Breast epithelium (tissue), 4 donors: Measurements from ENCODE around the gene RAB11FIP5. TPM values are rescaled to one million over a fixed set of nuclear protein-coding genes. Genes with fewer than 3 reads are reported as not detected.
A peak's percentile ranks its signal among the peaks of the same experiment; 100 is the strongest.

Experiments used
- DNase-seq, 2 donors: peaks; one replicate each; pipeline ENCODE4 v3.0.0-alpha.2; 2019; ENCODE audit warnings: low spot score in 2 of 2
- H3K27ac ChIP-seq, 2 donors: fragments of 200-600 bp; sonication (generic) in 1 of 2; one replicate each; pipeline ENCODE4 v1.5.1; 2016 to 2019; ENCODE audit warnings: mild to moderate bottlenecking in 1 of 2
- H3K27me3 ChIP-seq, 2 donors: fragments of 200-600 bp; sonication (generic) in 1 of 2; one replicate each; pipeline versions ENCODE4 v1.5.1 to v1.6.0; 2017 to 2019; ENCODE audit warnings: control low read depth in 1 of 2, mild to moderate bottlenecking in 1 of 2
- H3K36me3 ChIP-seq: fragments of 200-600 bp; one replicate; pipeline ENCODE4 v1.5.1; 2019
- H3K4me1 ChIP-seq, 2 donors: fragments of 200-600 bp; sonication (generic); one replicate each; pipeline ENCODE4 v1.5.1; 2016 to 2019; ENCODE audit warnings: control low read depth in 1 of 2
- H3K4me3 ChIP-seq, 3 donors: fragments of 200-600 bp; sonication (generic); 1 replicate in 2 of 3; 2 replicates in 1 of 3; pipeline ENCODE4 v1.5.1; 2016 to 2019; ENCODE audit warnings: mild to moderate bottlenecking in 3 of 3, moderate library complexity in 2 of 3
- H3K9me3 ChIP-seq, 2 donors: fragments of 200-600 bp; sonication (generic) in 1 of 2; one replicate each; pipeline ENCODE4 v1.5.1; 2016 to 2019; ENCODE audit warnings: control low read depth in 1 of 2
- POLR2A ChIP-seq: fragments of 450-650 bp; IDR thresholded peaks from one replicate; pipeline ENCODE4 v1.6.1; 2016; ENCODE audit warnings: antibody characterized with exemption, mild to moderate bottlenecking, moderate library complexity
- POLR2AphosphoS5 ChIP-seq, 3 donors: sonication (generic); formaldehyde crosslinking; IDR thresholded peaks; one replicate each; pipeline ENCODE4 v1.6.1; 2017; ENCODE audit warnings: antibody characterized with exemption in 3 of 3
- intact Hi-C: fragments of 100-400 bp; cut with DNase I; formaldehyde crosslinking; loops from one replicate; pipeline ENCODE4 v1.15.1; 2023; ENCODE audit warnings: low total_unique reads
- total RNA-seq, 3 donors: library from RNA; depleted of rRNA; stranded (reverse); fragments of >200 nt; gene quantifications; one replicate each; pipeline ENCODE4 v1.1.0, GENCODE V29; 2016
- TF ChIP-seq, protein P1 (sequence below), 3 donors: fragments of 450-650 bp; IDR thresholded peaks; one replicate each; pipeline ENCODE4 v1.5.1; 2016 to 2017; ENCODE audit warnings: antibody characterized with exemption in 3 of 3, mild to moderate bottlenecking in 3 of 3, moderate library complexity in 3 of 3

RAB11FIP5 gene
- total RNA-seq, 3 donors from 2014 or later, result 20.6 to 27.4 (median 26.5) TPM

DNA sequence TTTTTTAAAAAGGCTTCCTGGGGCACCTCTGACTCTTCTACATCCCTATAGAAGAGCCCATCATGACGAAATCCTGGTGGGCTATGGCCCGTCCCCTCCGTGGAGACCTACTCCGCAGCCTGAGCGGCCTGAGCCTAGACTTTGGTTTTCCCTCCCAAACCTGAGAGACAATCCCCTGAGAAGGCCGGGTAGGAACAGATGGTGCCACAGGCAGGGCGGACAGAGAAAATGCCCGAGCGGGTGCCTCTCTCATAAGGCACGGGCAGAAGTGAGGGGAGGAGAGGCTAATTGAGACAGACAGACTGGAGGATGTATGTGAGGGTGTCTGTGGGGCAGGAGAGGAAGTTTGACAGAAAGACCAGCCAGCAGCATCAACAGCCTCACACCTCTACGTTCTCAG lies 21.1 kb downstream of the RAB11FIP5 start:
- TF ChIP-seq, protein P1, sequence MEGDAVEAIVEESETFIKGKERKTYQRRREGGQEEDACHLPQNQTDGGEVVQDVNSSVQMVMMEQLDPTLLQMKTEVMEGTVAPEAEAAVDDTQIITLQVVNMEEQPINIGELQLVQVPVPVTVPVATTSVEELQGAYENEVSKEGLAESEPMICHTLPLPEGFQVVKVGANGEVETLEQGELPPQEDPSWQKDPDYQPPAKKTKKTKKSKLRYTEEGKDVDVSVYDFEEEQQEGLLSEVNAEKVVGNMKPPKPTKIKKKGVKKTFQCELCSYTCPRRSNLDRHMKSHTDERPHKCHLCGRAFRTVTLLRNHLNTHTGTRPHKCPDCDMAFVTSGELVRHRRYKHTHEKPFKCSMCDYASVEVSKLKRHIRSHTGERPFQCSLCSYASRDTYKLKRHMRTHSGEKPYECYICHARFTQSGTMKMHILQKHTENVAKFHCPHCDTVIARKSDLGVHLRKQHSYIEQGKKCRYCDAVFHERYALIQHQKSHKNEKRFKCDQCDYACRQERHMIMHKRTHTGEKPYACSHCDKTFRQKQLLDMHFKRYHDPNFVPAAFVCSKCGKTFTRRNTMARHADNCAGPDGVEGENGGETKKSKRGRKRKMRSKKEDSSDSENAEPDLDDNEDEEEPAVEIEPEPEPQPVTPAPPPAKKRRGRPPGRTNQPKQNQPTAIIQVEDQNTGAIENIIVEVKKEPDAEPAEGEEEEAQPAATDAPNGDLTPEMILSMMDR (IDR thresholded peaks at IDR 0.05), result no peak
- TF ChIP-seq POLR2AphosphoS5 (IDR thresholded peaks at IDR 0.05), result no peak
- TF ChIP-seq POLR2A, result no peak
- Histone ChIP-seq H3K4me1 (no peaks in the 10 kb centered on the region), H3K27me3 (no peaks in the 10 kb centered on the region), H3K9me3 (no peaks in the 10 kb centered on the region), H3K4me3 (no peak overlapping the region), H3K27ac (no peak overlapping the region), H3K36me3 (no peaks in the 10 kb centered on the region)
- DNase-seq, result no peak
- intact Hi-C loops, result no loop called here

DNA sequence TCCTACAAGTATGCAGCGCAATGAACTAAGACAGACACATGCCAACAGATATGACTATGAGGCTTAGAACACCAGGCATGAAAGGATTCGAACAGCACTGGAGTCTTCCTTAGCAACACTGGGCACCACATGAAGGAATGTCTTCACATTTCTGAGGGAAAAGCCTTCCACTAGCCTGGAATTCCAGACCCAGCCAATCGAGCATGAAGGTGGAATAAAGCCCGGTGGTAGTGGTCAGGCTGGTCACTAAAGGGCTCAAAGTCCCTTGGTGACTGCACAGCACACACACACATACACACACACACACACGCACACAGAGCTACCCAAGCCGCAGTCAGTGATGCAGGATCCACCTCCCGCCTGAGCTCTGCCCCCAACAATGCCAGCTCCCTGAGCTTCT lies 21.6 kb downstream of the RAB11FIP5 start:
- H3K27me3 ChIP-seq, result no peaks in the 10 kb centered on the region
- no peak for DNase-seq
- H3K27ac ChIP-seq, result no peak overlapping the region
- no peaks in the 10 kb centered on the region for H3K36me3 ChIP-seq
- no peaks in the 10 kb centered on the region for H3K4me1 ChIP-seq
- H3K4me3 ChIP-seq, result no peak overlapping the region
- no peaks in the 10 kb centered on the region for H3K9me3 ChIP-seq
- TF ChIP-seq POLR2A (no peak), POLR2AphosphoS5 (IDR thresholded peaks at IDR 0.05) (no peak)
- TF ChIP-seq, protein P1 (IDR thresholded peaks at IDR 0.05), result no peak
- intact Hi-C loops, result no loop called here

- no peak overlapping the region for H3K4me3 ChIP-seq
- no peak for DNase-seq
- H3K27me3 ChIP-seq, result no peaks in the 10 kb centered on the region
- no peaks in the 10 kb centered on the region for H3K9me3 ChIP-seq
- intact Hi-C loops, result loop anchor here (2.0 to 10.0 kb wide), 2 partner anchors 25 to 85 kb away; no protein-coding TSS in a partner anchor
- H3K27ac ChIP-seq, result peak overlapping the region; percentile 8 to 48
- TF ChIP-seq POLR2A, result no peak
- TF ChIP-seq POLR2AphosphoS5 (IDR thresholded peaks at IDR 0.05), result no peak
- TF ChIP-seq, protein P1 (IDR thresholded peaks at IDR 0.05), result no peak
- no peaks in the 10 kb centered on the region for H3K4me1 ChIP-seq
- no peaks in the 10 kb centered on the region for H3K36me3 ChIP-seq
Observed at GRCh38 chr2:73089270-73090030, 23.3 kb downstream of the RAB11FIP5 start.

GRCh38 chr2:73088703-73089102 lies 24.0 kb downstream of the RAB11FIP5 start:
- no peaks in the 10 kb centered on the region for H3K4me1 ChIP-seq
- no peaks in the 10 kb centered on the region for H3K27me3 ChIP-seq
- DNase-seq, result no peak
- no peak overlapping the region for H3K4me3 ChIP-seq
- H3K9me3 ChIP-seq, result no peaks in the 10 kb centered on the region
- TF ChIP-seq, protein P1 (IDR thresholded peaks at IDR 0.05), result no peak
- TF ChIP-seq POLR2AphosphoS5 (IDR thresholded peaks at IDR 0.05), result no peak
- no peak for TF ChIP-seq POLR2A
- H3K36me3 ChIP-seq, result no peaks in the 10 kb centered on the region
- intact Hi-C loops, result loop anchor here (2.0 to 10.0 kb wide), 2 partner anchors 26 to 86 kb away; no protein-coding TSS in a partner anchor
- no peak overlapping the region for H3K27ac ChIP-seq

GRCh38 chr2:73088211-73088610 lies 24.5 kb downstream of the RAB11FIP5 start:
- no peak for DNase-seq
- H3K4me3 ChIP-seq, result no peak overlapping the region
- no peaks in the 10 kb centered on the region for H3K27me3 ChIP-seq
- no peaks in the 10 kb centered on the region for H3K4me1 ChIP-seq
- H3K9me3 ChIP-seq, result no peaks in the 10 kb centered on the region
- intact Hi-C loops, result loop anchor here (2.0 to 10.0 kb wide), 2 partner anchors 27 to 87 kb away; no protein-coding TSS in a partner anchor
- no peak overlapping the region for H3K27ac ChIP-seq
- H3K36me3 ChIP-seq, result no peaks in the 10 kb centered on the region
- no peak for TF ChIP-seq POLR2A
- TF ChIP-seq POLR2AphosphoS5 (IDR thresholded peaks at IDR 0.05), result no peak
- TF ChIP-seq, protein P1 (IDR thresholded peaks at IDR 0.05), result no peak
